Measurements from ENCODE around the gene GALNT2.

Gene GALNT2

DNA sequence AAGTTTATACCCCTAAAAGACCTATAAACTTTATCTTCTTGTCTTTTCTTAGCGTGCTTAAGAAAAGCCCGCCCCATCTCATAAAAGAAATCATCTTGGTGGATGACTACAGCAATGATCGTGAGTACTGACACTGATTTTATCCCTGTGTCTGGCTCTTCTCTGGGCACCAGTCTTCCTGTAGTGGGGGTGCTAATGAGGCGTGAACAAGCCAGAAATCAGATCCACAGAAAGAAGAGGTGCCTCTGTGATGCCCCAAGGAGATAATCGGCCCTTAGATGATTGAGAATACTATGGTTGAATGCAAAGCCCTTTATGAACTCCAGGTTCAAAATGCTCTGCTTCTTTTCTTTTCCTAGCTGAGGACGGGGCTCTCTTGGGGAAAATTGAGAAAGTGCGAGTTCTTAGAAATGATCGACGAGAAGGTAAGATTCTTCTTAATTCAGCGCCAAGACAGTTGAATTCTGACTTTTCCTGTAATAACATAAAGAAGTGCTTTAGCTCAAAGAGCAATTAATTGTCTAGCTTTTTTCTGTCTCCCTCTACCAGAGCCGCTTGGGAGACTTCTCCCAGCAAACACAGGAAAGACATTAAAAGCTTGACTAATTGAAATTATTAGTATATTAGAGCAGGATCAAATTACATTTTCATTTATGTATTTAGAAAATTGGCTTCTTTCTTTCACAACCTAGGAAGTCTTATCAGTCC lies 169.4 kb downstream of the GALNT2 start:
- no peak for DNase-seq (ENCODE audit: low spot score)

- no peak for DNase-seq (ENCODE audit: low spot score)
Measured at GRCh38 chr1:230237009-230237370, 170.0 kb downstream of the GALNT2 start.

- no peak for DNase-seq (ENCODE audit: low spot score)
Measured at GRCh38 chr1:230237805-230238204, 170.8 kb downstream of the GALNT2 start.

DNA sequence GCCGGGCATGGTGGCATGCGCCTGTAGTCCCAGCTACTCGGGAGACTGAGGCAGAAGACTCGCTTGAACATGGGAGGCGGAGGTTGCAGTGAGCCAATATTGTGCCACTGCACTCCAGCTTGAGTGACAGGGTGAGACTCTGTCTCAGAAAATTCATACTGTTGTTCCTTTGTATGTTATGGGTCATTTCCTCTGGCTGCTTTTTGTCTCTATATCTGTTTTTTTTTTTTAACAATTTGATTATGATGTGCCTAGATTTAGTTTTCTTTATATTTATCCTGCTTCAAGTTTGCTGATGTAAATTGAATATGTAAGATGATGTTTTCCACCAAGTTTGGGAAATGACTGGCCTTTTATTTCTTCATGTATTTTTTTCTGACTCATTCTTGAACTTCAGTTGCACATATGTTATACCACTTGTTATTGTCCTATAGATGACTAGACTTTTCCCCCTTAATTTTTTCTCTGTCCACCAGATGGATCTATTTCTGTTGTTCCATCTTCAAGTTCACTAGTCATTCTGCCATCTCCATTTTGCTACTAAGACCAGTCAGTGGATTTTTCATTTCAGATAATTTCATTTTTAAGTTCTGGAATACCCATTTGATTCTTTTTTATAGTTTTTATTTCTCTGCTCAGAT lies 173.5 kb downstream of the GALNT2 start:
- DNase-seq (ENCODE audit: low spot score) = no peak

DNA sequence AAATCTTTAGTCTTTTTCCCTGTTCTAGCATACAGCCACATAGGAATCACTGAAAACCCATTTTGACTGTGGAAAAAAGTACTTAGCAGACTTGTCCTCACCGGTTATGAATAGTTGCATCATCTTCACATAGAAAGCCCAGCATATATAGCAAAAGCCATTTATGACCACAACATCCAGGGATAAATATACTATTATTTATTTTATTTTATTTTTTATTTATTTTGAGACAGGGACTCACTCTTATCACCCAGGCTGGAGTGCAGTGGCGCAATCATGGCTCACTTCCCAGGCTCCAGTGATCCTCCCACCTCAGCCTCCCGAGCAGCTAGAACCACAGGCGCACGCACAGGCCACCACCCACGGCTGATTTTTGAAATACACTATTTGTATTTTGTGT lies 175.3 kb downstream of the GALNT2 start:
- DNase-seq (ENCODE audit: low spot score) = no peak

- DNase-seq (ENCODE audit: low spot score) = no peak
Measured at GRCh38 chr1:230243146-230243545, 176.1 kb downstream of the GALNT2 start.

DNA sequence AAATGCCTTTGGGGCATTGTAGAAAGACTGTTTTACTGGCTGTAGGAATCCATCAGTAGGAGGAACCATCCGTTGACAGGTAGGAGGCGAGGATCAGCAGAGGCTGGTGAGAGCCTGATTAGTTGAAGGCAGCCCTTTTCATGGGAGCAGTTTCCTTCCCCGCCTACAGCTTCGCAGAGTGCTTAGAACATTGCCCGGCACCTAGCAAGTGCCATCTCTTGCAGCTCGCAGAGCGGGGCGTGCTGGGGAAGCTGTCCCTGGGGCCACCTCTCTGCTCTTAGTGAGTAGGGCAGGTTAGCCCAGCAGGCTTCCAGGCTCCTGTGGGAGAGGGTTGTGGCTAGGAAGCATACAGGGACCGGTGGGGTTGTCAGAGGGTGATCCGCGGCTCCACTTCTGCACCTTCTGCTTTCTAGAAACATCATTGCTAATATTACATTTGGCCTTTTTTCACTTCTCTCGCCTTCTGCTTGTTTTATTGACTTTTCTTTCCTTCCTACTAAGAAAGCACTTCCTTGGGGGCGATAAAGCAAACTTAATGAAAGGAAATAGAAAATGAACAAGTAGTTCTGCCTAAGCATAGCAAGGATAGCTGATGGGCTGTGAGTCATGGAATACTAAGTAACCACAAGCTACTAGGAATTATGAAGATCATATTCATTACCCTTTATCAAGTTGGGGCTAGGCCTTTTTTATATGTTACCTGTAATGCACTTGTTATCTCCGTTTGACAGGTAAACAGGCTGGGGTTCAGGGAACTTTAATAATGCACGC lies 176.7 kb downstream of the GALNT2 start:
- DNase-seq (ENCODE audit: low spot score) = no peak

DNA sequence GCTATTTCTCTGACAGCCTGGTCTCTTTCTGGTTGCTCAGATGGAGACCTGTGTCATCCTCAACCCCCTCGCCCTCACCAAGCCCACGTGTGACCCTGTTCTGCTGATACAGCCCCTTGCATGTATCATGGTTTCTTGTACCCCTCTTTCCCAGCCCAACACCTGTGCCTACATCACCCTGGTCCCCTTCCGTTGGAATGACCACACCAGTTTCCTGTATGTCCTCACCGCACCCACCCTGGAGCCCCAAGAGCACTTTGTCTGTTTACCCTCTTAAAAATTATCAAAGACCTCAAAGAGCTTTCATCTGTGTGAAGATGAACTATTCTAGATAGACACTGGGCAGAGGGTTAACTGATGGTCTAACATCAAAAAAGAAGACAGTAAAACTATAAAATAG lies 179.5 kb downstream of the GALNT2 start:
- no peak for DNase-seq (ENCODE audit: low spot score)

DNA sequence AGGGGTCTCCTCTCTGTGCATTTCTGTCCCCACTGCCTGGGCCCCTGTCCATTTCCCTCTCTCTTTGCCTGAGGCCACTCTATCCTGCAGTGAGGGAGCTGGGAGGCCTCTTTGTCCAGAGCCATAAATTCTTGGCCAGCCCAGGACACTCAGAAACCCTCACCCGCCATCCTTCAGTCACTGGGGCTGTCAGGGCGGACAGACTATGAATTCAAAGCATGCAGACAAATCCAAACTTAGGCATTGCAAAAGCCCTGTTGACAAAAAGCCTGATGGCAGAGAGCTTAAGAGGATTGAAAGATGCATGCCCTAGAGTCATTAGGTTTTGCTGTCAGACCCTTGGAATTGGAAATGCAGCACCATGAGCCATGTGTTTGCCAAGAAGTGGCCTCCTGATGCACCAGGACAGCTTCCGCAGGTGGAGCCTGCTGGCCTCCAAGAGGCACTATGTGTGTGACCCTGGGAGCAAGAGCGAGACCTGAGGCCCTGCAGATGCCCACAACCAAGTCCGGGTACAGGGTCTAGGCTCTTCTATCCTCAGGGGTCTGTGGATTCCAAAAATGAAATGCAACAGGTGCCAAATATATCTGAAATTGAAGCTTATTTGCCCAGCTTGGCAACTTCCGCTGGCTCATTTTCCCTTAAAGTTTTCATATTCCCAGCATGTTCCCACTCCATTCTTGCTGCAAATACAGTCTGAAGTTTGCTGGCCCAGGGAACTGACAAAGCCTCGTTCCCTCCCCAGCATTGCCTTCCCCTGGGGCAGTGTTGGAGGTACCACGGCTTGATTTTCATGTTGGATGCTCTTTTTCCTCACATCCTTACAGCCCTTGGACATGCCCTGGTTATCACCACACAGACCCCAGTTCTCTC lies 181.2 kb downstream of the GALNT2 start:
- DNase-seq (ENCODE audit: low spot score) = no peak

DNA sequence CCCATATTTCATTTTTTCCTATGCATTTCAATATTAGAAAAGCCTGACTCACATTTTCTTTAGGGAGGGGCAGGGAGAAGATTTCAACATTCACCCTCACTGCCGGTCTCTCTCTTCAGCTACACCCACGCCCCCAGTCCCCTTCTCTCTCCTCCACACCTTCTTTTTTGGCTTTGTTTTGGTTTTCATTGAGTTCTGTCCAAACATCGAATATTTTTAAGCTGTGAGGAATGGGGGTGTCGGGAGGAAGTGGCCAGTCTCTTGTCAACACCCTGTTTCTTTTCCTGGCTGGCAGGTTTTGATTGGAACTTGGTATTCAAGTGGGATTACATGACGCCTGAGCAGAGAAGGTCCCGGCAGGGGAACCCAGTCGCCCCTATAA lies 181.8 kb downstream of the GALNT2 start:
- no peak for DNase-seq (ENCODE audit: low spot score)

GRCh38 chr1:230249695-230250480 lies 182.8 kb downstream of the GALNT2 start:
- DNase-seq (ENCODE audit: low spot score) = no peak

GRCh38 chr1:230250666-230251065 lies 183.6 kb downstream of the GALNT2 start:
- DNase-seq (ENCODE audit: low spot score) = no peak

- DNase-seq (ENCODE audit: low spot score) = no peak
Measured at GRCh38 chr1:230251644-230252191, 184.7 kb downstream of the GALNT2 start.

DNA sequence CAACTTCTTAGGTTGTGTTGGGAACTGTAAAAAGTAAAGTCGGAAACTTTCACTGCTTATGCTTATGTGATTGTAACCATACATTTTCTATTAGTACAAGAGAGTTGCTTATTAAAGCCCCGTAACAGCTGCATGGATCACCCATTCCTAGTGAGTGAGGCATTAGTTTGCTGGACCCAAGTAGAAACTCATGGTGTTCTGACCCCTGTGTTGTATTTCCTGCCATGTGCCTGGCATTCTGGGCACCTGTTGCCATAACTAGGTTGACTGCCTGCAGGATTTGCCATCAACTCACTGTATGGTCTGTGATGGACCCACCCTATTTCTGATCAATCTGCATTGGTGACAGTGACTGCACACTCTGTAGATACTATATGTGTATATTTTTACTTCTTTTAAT lies 186.1 kb downstream of the GALNT2 start:
- no peak for DNase-seq (ENCODE audit: low spot score)

GRCh38 chr1:230254265-230254664 lies 187.2 kb downstream of the GALNT2 start:
- no peak for DNase-seq (ENCODE audit: low spot score)

DNA sequence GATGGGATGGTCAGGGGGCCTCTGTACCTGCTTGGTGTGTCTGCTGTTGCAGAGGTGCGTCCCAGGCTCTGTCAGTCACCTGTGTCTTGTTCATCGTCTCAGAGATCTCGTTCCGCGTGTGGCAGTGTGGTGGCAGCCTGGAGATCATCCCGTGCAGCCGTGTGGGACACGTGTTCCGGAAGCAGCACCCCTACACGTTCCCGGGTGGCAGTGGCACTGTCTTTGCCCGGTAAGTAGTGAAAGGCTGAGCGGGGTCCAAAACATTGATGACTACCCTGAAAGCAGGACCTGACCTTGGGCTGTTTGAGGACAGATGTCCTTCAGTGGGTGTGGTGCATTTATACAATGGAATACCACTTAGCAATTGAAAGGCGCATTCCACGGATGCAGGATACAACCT lies 188.1 kb downstream of the GALNT2 start:
- no peak for DNase-seq (ENCODE audit: low spot score)

DNA sequence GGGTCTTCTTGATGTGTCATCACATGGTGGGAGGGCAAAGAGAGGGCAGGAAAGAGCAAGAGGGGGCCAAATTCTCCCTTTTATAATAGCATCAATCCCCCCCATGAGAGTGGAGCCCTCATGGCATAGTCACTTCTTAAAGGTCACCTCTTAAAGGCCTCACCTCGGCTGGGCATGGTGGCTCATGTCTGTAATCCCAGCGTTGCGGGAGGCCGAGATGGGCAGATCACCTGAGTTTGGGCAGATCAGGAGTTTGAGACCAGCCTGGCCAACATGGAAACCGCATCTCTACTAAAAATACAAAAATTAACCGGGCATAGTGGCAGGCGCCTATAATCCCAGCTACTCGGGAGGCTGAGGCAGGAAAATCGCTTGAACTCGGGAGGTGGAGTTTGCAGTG lies 189.0 kb downstream of the GALNT2 start:
- DNase-seq (ENCODE audit: low spot score) = no peak

GRCh38 chr1:230256896-230257295 lies 189.9 kb downstream of the GALNT2 start:
- DNase-seq (ENCODE audit: low spot score) = no peak

- DNase-seq (ENCODE audit: low spot score) = no peak
Measured at GRCh38 chr1:230259621-230260020, 192.6 kb downstream of the GALNT2 start.

GRCh38 chr1:230260831-230261230 lies 193.8 kb downstream of the GALNT2 start:
- DNase-seq (ENCODE audit: low spot score) = no peak

DNA sequence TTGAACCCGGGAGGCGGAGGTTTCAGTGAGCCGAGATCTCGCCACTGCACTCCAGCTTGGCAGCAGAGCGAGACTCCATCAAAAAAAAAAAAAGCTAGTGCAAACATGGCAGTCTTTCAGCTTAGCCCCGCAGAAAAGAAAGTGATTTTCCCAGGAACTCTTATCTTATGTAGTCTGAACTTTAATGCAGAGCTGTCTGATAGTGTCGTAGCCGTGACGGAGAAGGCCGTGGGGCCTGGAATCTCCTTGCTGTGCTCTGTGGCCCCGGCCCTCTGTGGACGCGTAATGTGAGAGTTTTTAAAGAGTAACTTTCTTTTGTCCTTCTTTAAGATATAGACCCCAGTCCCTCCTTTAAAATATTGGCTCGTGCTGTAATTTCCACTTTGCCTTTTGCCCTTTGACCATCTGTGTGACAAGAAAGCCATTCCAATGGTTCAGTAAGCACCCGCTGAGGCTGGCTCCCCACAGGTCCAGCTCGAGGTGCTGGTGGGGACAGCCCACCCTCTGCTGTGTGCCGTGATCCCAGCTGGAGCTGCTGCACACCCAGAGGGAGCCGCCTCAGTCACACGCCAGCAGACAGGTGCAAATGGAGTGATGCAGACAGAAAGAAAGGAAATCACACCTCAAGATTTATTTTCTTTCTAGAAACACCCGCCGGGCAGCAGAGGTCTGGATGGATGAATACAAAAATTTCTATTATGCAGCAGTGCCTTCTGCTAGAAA lies 195.1 kb downstream of the GALNT2 start:
- no peak for DNase-seq (ENCODE audit: low spot score)
